Activated CD8-positive, alpha-beta memory T cell treated with anti-CD3 and anti-CD28 coated beads, Interleukin-2, amount 50 U/mL, for 24 hours (primary cell): ENCODE data around the gene CTSD.

Experiments used
- DNase-seq: peaks from one replicate; pipeline ENCODE4 v3.0.0-alpha.2; 2020; ENCODE audit errors: extremely low read depth

CTSD gene

GRCh38 chr11:1755692-1756561, 7.8 kb downstream of the CTSD start:
- no peak for DNase-seq

GRCh38 chr11:1755344-1755691, 8.4 kb downstream of the CTSD start:
- no peak for DNase-seq

- DNase-seq: no peak
Measured at GRCh38 chr11:1754376-1755150, 9.2 kb downstream of the CTSD start.

- DNase-seq: no peak
Measured at GRCh38 chr11:1753929-1754305, 9.8 kb downstream of the CTSD start.

GRCh38 chr11:1753229-1753928, 10.3 kb downstream of the CTSD start:
- DNase-seq: no peak

GRCh38 chr11:1752907-1753228, 10.9 kb downstream of the CTSD start:
- DNase-seq: no peak

GRCh38 chr11:1751999-1752906, 11.5 kb downstream of the CTSD start:
- no peak for DNase-seq

- DNase-seq: no peak
Measured at GRCh38 chr11:1751531-1751921, 12.2 kb downstream of the CTSD start.

GRCh38 chr11:1750840-1751530, 12.7 kb downstream of the CTSD start:
- no peak for DNase-seq

- no peak for DNase-seq
Measured at GRCh38 chr11:1750481-1750839, 13.3 kb downstream of the CTSD start, which contains the start of gene IFITM10. TSS of gene IFITM10 (minus strand) at chr11:1750595. CDS start at chr11:1750442, 153 bp downstream.

GRCh38 chr11:1749395-1750351, 14.1 kb downstream of the CTSD start:
- DNase-seq: no peak

GRCh38 chr11:1748636-1749394, 14.9 kb downstream of the CTSD start:
- DNase-seq: no peak

- no peak for DNase-seq
Measured at GRCh38 chr11:1747753-1748635, 15.7 kb downstream of the CTSD start.

GRCh38 chr11:1746956-1747752, 16.6 kb downstream of the CTSD start:
- no peak for DNase-seq

GRCh38 chr11:1746511-1746931, 17.2 kb downstream of the CTSD start:
- DNase-seq: no peak

- DNase-seq: no peak
Measured at GRCh38 chr11:1745701-1746320, 17.9 kb downstream of the CTSD start.
